Endothelial cell (in vitro differentiated cells): ENCODE measurements around the gene BAIAP2. TPM values are rescaled to one million over a fixed set of nuclear protein-coding genes. Genes with fewer than 3 reads are reported as not detected.

Experiments used
- DNase-seq: peaks from one replicate; pipeline ENCODE4 v3.0.0; 2021; ENCODE audit warnings: low spot score
- H3K27ac Mint-ChIP-seq: one replicate; pipeline ENCODE4 v1.8.0; 2021; ENCODE audit warnings: mixed read lengths, inconsistent platforms; ENCODE audit not compliant: unreplicated experiment
- H3K27me3 Mint-ChIP-seq: one replicate; pipeline ENCODE4 v1.8.0; 2021; ENCODE audit warnings: mild to moderate bottlenecking, moderate library complexity, mixed read lengths, inconsistent platforms; ENCODE audit not compliant: unreplicated experiment
- H3K36me3 Mint-ChIP-seq: one replicate; pipeline ENCODE4 v1.8.0; 2021; ENCODE audit warnings: mild to moderate bottlenecking, low read depth, mixed read lengths, inconsistent platforms; ENCODE audit not compliant: unreplicated experiment
- H3K4me1 Mint-ChIP-seq: one replicate; pipeline ENCODE4 v1.8.0; 2021; ENCODE audit warnings: mild to moderate bottlenecking, mixed read lengths, inconsistent platforms; ENCODE audit not compliant: unreplicated experiment
- H3K4me3 Mint-ChIP-seq: one replicate; pipeline ENCODE4 v1.8.0; 2021; ENCODE audit warnings: mild to moderate bottlenecking, mixed read lengths, inconsistent platforms; ENCODE audit not compliant: unreplicated experiment
- H3K9me3 Mint-ChIP-seq: one replicate; pipeline ENCODE4 v1.8.0; 2021; ENCODE audit warnings: mixed read lengths, inconsistent platforms; ENCODE audit not compliant: unreplicated experiment
- total RNA-seq: library from RNA; stranded (reverse); fragmentation: NEBNext Ultra II Directional; extraction: Animal tissue kit (Norgen Biotek cat#: 25700); gene quantifications from one replicate; pipeline ENCODE4 v1.2.1, GENCODE V29; 2021; ENCODE audit not compliant: unreplicated experiment
- TF ChIP-seq, protein P1 (sequence below): fragments of 200-600 bp; sonication (generic); IDR thresholded peaks from one replicate; pipeline ENCODE4 v1.5.0; 2021; ENCODE audit warnings: antibody characterized with exemption; ENCODE audit not compliant: unreplicated experiment

BAIAP2 gene
- total RNA-seq, 1 donor from 2014 or later: 67.8 TPM

DNA sequence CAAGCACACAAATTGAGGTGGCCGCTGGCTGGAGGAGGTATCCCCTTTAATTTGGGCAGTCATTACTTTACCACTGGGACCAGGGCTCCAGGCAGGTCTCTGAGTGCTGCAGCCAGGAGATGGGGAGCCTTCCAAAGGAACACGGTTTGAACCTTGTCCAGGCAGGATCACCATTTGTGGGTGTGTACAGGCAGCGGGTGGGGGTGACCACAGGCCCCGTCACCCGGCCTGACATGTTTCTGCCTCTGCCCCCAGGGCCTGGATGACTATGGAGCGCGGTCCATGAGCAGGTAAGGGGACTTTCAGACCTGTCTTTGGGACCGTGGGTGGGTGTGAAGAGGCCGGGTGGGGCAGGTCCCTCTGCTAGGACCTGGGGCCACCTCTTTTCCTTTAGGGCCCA, 73.3 kb downstream of the BAIAP2 start:
- TF ChIP-seq, protein P1, sequence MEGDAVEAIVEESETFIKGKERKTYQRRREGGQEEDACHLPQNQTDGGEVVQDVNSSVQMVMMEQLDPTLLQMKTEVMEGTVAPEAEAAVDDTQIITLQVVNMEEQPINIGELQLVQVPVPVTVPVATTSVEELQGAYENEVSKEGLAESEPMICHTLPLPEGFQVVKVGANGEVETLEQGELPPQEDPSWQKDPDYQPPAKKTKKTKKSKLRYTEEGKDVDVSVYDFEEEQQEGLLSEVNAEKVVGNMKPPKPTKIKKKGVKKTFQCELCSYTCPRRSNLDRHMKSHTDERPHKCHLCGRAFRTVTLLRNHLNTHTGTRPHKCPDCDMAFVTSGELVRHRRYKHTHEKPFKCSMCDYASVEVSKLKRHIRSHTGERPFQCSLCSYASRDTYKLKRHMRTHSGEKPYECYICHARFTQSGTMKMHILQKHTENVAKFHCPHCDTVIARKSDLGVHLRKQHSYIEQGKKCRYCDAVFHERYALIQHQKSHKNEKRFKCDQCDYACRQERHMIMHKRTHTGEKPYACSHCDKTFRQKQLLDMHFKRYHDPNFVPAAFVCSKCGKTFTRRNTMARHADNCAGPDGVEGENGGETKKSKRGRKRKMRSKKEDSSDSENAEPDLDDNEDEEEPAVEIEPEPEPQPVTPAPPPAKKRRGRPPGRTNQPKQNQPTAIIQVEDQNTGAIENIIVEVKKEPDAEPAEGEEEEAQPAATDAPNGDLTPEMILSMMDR: no peak
- DNase-seq: no peak
- Mint-ChIP-seq H3K27me3 (peaks cover 21% of the 10 kb centered on the region), H3K4me1 (no peaks in the 10 kb centered on the region), H3K27ac (no peak overlapping the region), H3K9me3 (no peaks in the 10 kb centered on the region), H3K4me3 (no peak overlapping the region), H3K36me3 (peaks cover 3% of the 10 kb centered on the region)

DNA sequence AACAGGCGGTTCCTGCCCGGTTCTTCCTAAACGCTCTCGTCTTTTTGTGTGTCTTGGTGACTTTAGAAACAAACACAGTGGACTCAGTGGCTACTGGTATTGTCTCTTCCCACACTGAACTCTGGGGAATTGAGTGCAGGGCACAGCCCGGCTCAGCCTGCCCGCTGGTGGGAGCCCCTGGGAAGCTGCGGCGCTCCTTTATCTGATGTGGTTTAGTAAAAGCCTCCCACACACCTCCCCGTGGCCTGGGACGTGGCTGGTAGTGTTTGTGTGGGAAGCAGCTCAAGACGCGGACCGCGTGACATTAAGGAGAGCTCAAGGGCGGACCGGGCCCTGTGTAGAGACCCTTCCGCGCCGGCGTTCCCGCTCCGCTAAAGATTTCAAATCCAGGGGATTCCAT, 75.0 kb downstream of the BAIAP2 start:
- no peak for DNase-seq
- Mint-ChIP-seq H3K4me3 (no peak overlapping the region), H3K27me3 (peaks cover 18% of the 10 kb centered on the region), H3K36me3 (peaks cover 3% of the 10 kb centered on the region), H3K4me1 (no peaks in the 10 kb centered on the region), H3K27ac (no peak overlapping the region), H3K9me3 (no peaks in the 10 kb centered on the region)
- TF ChIP-seq, protein P1: no peak

DNA sequence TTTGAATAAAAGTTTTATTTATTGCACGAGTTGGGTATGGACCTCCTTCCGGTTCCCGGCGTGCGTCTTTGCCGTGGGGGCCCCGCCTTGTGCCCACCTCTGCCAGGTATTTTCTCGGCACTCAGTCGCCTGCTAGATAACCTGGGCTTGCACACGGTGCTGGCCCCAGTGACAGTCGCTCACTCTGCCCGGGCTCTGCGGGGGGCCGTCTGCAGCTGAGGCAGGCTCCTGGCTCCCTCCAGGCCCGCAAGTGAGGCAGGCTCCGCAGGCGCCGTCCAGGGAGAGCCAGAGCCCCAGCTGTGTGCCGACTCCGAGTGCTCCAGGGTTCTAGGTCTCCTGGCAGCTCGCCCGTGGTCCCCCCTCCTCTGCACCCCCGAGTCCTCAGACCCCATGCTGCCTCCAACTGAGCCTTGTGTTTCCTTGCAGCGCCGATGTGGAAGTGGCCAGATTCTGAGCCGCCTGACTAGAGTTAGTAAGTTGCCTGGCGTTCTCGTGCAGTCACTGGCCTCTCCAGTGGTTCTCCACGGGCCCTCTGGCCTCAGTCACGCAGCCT, 75.6 kb downstream of the BAIAP2 start:
- Mint-ChIP-seq H3K4me3 (no peak overlapping the region), H3K27me3 (peaks cover 17% of the 10 kb centered on the region), H3K9me3 (no peaks in the 10 kb centered on the region), H3K4me1 (no peaks in the 10 kb centered on the region), H3K36me3 (no peaks in the 10 kb centered on the region), H3K27ac (no peak overlapping the region)
- DNase-seq: no peak
- TF ChIP-seq, protein P1: no peak

DNA sequence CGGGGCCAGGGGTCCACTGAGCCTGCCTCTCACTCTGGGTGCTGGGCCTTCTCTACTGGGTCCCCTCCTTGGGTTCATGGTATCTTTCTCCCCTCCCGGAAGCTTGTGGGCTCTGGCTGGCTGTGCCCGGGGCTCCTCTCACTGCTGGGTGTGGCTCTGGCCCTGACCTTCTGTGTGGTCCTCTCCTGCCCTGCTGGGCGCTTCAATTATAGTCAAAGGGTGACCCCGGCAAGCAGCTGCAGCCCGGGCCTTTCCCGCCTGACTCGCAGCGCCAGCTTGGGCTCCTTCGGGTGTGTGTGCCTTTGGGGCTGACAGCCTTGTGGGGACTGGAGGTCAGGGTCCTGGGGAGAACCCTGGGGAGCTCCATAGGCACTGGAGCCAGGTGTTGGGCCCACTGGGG, 76.1 kb downstream of the BAIAP2 start:
- Mint-ChIP-seq H3K4me3 (no peak overlapping the region), H3K36me3 (no peaks in the 10 kb centered on the region), H3K4me1 (no peaks in the 10 kb centered on the region), H3K27ac (no peak overlapping the region), H3K9me3 (no peaks in the 10 kb centered on the region), H3K27me3 (peaks cover 17% of the 10 kb centered on the region)
- no peak for DNase-seq
- TF ChIP-seq, protein P1: no peak

DNA sequence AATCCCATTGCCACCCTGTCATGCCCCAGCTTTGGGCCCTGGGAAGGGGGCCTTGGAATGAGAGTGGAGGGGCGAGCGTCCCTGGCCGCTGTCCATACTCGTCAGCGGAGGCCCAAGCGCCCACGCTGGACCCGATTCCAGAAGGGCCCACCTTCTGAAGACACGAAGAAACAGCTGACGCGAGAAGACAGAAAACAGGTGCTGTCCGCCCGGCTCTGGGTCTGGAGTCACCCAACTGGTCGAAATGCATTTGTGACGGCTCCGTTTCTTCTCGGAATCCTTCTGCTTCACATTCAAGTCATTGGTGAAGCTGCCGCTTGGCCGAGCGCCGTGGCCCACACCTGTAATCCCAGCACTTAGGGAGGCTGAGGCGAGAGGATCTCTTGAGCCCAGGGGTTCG, 77.5 kb downstream of the BAIAP2 start:
- no peaks in the 10 kb centered on the region for H3K36me3 Mint-ChIP-seq
- no peaks in the 10 kb centered on the region for H3K4me1 Mint-ChIP-seq
- TF ChIP-seq, protein P1: no peak
- no peak overlapping the region for H3K27ac Mint-ChIP-seq
- no peak overlapping the region for H3K4me3 Mint-ChIP-seq
- H3K9me3 Mint-ChIP-seq: no peaks in the 10 kb centered on the region
- peaks cover 17% of the 10 kb centered on the region for H3K27me3 Mint-ChIP-seq
- DNase-seq: no peak
